Heart right ventricle (tissue), 16 donors: ENCODE data around the gene DPP9. TPM values are rescaled to one million over a fixed set of nuclear protein-coding genes. Genes with fewer than 3 reads are reported as not detected.

Source experiments
- ATAC-seq, 8 donors: fragments of 200-7000 bp; cut with Tn5 transposase; one replicate each; pipeline ENCODE4 v1.9.1; 2020; ENCODE audit warnings: mild to moderate bottlenecking in 8 of 8, moderate library complexity in 8 of 8, moderate number of reproducible peaks in 1 of 8
- DNase-seq, 2 donors: peaks; one replicate each; pipeline ENCODE4 v3.0.0-alpha.2; 2020
- H3K27ac ChIP-seq, 10 donors: fragments of 200-600 bp; sonication (generic) in 2 of 10; one replicate each; pipeline versions ENCODE4 v1.5.0 to v1.8.0; 2020 to 2022; ENCODE audit warnings: mild to moderate bottlenecking in 3 of 10
- H3K27me3 ChIP-seq, 7 donors: fragments of 200-600 bp; one replicate each; pipeline ENCODE4 v1.8.0; 2021 to 2022; ENCODE audit warnings: mild to moderate bottlenecking in 2 of 7
- H3K36me3 ChIP-seq, 9 donors: fragments of 200-600 bp; sonication (generic) in 1 of 9; one replicate each; pipeline versions ENCODE4 v1.5.0 to v1.8.0; 2020 to 2022; ENCODE audit warnings: mild to moderate bottlenecking in 2 of 9
- H3K4me1 ChIP-seq, 9 donors: fragments of 200-600 bp; sonication (generic) in 1 of 9; one replicate each; pipeline versions ENCODE4 v1.5.0 to v1.8.0; 2020 to 2022; ENCODE audit warnings: mild to moderate bottlenecking in 4 of 9
- H3K4me3 ChIP-seq, 10 donors: fragments of 200-600 bp; sonication (generic) in 2 of 10; one replicate each; pipeline versions ENCODE4 v1.5.0 to v1.8.0; 2020 to 2022; ENCODE audit warnings: mild to moderate bottlenecking in 7 of 10, moderate library complexity in 2 of 10
- H3K9me3 ChIP-seq, 11 donors: fragments of 200-600 bp in 10 of 11; sonication (generic) in 2 of 11; one replicate each; pipeline versions ENCODE4 v1.5.0 to v1.8.0; 2013 to 2022; ENCODE audit warnings: mild to moderate bottlenecking in 2 of 11, control low read depth in 1 of 11, moderate library complexity in 1 of 11
- WGBS, 2 donors: extraction: QIAGEN DNeasy Blood & Tissue Kit; methylation state at CpG; one replicate each; pipeline ENCODE4 v1.1.7; 2013; ENCODE audit warnings: inconsistent platforms in 1 of 2; 5-methylcytosine and 5-hydroxymethylcytosine counted together
- intact Hi-C, 10 donors: fragments of 100-400 bp; cut with DNase I; formaldehyde crosslinking; loops; one replicate each; pipeline versions ENCODE4 v1.11.1 to v1.14.2; 2022
- polyA plus RNA-seq, 2 donors: library from polyadenylated mRNA; stranded (reverse); fragments of 200-250 nt; gene quantifications; one replicate each; pipeline ENCODE4 v1.2.3, GENCODE V29; 2013
- total RNA-seq, 10 donors: library from RNA; stranded (reverse); fragmentation: NEBNext Ultra II Directional in 3 of 10; extraction: Animal tissue kit (Norgen Biotek cat#: 25700) in 3 of 10; gene quantifications; one replicate each; pipeline versions ENCODE4 v1.2.1 to v1.2.4, GENCODE V29; 2021 to 2023
- TF ChIP-seq, protein P1 (sequence below), 9 donors: fragments of 200-600 bp; sonication (generic) in 2 of 9; IDR thresholded peaks; one replicate each; pipeline versions ENCODE4 v1.5.0 to v1.8.0; 2021 to 2022; ENCODE audit warnings: antibody characterized with exemption in 9 of 9, mild to moderate bottlenecking in 5 of 9, moderate library complexity in 1 of 9
- donor health status: Arrhythmogenic right ventricular cardiomyopathy.
- donor health status: ischemic (EF 13 %, LVEDD 7.1; RV severe dilation, severe dysfunction).
- donor health status: healthy with polysubstance abuse.
- donor health status: DM: no; HTN: yes; CAD: no.
- donor health status: DM: no; HTN: no; CAD: no.
- donor health status: ischemic (EF 25% LVEDD 6.9; RV normal size, moderate dysfunction).
- donor health status: ischemic (EF 25% LVEDD 5.7; RV mildly dilated, moderate dysfunction).
- donor health status: healthy.
- donor health status: DM: yes; HTN: yes; CAD: no.
- donor health status: Ischemic cardiomyopathy.
- donor health status: ischemic (EF 35%, LVEDD 5.7; RV mildly dilated, moderate dysfunction).
- donor health status: nonischemic (EF 11% LVEDD 7.7; RV severe dilation, severe dysfunction).
- donor health status: DM: yes; HTN: yes; CAD: no.
- donor health status: PGD.
- donor health status: ischemic (EF 29% LVEDD 5.4; RV normal size, mild dysfunction).
- donor health status: nonischemic (EF 23%, LVEDD 6.1; RV moderate dilation, normal function).

DPP9 gene
- total and polyA plus RNA-seq, 12 donors: 34.0 to 52.2 (median 43.2) TPM

DNA sequence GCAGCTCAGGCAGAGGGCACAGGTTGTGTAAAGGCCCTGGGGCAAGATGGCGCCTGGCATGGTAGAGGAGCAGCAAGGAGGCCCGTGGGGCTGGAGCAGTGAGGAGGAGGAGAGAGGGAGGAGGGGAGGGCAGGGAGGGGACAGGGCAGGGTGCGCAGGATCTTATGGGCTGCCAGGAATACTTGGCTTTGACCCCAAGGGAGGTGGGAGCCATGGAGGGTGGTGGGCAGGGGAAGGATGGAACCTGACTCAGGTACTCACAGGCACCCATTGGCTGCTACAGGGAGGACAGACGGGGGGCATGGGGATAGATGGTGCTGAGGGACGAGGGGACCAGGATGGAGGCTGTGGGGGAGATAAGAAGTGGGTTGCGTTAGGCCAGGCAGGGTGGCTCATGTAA, 81.0 kb downstream of the DPP9 start:
- Histone ChIP-seq H3K9me3 (no peaks in the 10 kb centered on the region), H3K4me1 (peaks cover 2 to 64% (median 38%) of the 10 kb centered on the region in 9 donors), H3K4me3 (no peak overlapping the region), H3K27ac (no peak overlapping the region), H3K27me3 (no peaks in the 10 kb centered on the region), H3K36me3 (peaks cover 0 to 5% (median 0%) of the 10 kb centered on the region in 9 donors)
- 78 to 84% methylated on average over 6 of the region's 6 CpGs for WGBS, 2 donors
- ATAC-seq (no peak), DNase-seq (no peak)
- intact Hi-C loops: no loop called here
- TF ChIP-seq, protein P1, sequence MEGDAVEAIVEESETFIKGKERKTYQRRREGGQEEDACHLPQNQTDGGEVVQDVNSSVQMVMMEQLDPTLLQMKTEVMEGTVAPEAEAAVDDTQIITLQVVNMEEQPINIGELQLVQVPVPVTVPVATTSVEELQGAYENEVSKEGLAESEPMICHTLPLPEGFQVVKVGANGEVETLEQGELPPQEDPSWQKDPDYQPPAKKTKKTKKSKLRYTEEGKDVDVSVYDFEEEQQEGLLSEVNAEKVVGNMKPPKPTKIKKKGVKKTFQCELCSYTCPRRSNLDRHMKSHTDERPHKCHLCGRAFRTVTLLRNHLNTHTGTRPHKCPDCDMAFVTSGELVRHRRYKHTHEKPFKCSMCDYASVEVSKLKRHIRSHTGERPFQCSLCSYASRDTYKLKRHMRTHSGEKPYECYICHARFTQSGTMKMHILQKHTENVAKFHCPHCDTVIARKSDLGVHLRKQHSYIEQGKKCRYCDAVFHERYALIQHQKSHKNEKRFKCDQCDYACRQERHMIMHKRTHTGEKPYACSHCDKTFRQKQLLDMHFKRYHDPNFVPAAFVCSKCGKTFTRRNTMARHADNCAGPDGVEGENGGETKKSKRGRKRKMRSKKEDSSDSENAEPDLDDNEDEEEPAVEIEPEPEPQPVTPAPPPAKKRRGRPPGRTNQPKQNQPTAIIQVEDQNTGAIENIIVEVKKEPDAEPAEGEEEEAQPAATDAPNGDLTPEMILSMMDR (IDR thresholded peaks at IDR 0.05): no peak

DNA sequence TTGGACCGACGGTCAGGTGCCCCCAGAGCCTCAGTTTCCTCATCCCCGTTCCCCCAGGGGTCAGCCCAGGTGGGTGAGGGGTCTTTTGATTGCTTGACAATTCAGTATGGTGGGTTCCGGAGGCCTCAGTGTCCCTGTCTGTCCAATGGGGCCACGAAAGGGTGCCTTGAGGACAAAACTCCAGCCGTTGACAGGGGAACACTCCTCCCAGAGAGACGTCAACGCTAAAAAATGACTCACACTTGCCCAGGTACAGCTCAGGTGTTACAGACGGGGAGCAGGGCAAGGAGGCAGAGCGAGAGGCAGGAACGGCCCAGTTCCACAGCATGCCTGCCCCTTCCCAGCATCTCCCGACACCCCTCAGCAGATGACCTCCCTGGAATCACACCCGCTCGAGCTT, 82.5 kb downstream of the DPP9 start:
- peak overlapping the region in 6 of 10 donors; percentile 84 to 91 (median 87) for H3K27ac ChIP-seq
- peak overlapping the region in 9 of 10 donors; percentile 49 to 89 (median 82) for H3K4me3 ChIP-seq
- no peaks in the 10 kb centered on the region for H3K9me3 ChIP-seq
- TF ChIP-seq, protein P1 (IDR thresholded peaks at IDR 0.05): no peak
- H3K27me3 ChIP-seq: no peaks in the 10 kb centered on the region
- ATAC-seq (no peak), DNase-seq (no peak)
- peaks cover 0 to 5% (median 0%) of the 10 kb centered on the region in 9 donors for H3K36me3 ChIP-seq
- 76 to 82% methylated on average over 14 of the region's 14 CpGs for WGBS, 2 donors
- peaks cover 3 to 59% (median 50%) of the 10 kb centered on the region in 9 donors for H3K4me1 ChIP-seq
- intact Hi-C loops: no loop called here

DNA sequence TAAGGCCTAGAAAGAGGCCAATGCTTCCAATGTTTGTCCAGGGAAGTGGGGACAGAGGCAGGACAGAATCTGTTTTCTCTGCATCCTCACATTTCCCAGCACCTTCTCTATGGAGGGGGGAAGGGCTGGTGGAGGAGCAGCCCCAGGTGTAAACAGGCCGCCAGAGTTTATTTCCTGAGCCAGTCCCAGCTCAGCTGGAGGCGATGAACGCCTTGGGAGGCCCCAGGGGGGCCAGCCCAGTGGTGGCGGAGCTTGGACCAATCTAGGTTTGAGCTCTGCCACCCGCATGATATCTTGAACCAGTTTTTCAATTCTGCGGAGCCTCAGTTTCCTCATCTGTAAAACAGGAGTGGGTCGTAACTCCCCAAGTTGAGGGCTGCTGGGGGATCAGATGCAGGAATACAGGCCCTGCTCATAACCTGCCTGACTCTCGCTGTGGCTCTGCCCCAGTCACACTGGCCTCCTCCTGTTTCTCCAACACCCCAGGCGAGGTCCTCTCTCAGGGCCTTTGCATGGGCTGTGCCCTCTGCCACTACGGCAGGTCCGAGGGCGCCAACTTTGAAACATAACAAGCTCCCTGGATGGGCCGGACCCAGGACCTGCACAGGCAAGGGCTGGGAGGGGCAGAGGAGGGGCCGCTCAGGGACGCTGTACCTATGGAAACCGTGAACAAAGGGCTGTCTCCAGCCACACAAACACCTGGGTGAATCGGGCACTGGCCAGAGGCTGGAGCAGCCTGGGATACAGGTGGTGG, 83.2 kb downstream of the DPP9 start:
- ATAC-seq: no peak
- TF ChIP-seq, protein P1 (IDR thresholded peaks at IDR 0.05): no peak
- WGBS, 2 donors: 57 to 79% methylated on average over 17 of the region's 17 CpGs
- Histone ChIP-seq H3K27me3 (peaks cover 0 to 4% (median 0%) of the 10 kb centered on the region in 7 donors), H3K27ac (peak overlapping the region; percentile 18 to 91 (median 85)), H3K4me1 (peaks cover 7 to 65% (median 54%) of the 10 kb centered on the region in 9 donors), H3K4me3 (peak overlapping the region; percentile 49 to 89 (median 81)), H3K36me3 (no peaks in the 10 kb centered on the region), H3K9me3 (no peaks in the 10 kb centered on the region)
- DNase-seq: no peak
- intact Hi-C loops: no loop called here

DNA sequence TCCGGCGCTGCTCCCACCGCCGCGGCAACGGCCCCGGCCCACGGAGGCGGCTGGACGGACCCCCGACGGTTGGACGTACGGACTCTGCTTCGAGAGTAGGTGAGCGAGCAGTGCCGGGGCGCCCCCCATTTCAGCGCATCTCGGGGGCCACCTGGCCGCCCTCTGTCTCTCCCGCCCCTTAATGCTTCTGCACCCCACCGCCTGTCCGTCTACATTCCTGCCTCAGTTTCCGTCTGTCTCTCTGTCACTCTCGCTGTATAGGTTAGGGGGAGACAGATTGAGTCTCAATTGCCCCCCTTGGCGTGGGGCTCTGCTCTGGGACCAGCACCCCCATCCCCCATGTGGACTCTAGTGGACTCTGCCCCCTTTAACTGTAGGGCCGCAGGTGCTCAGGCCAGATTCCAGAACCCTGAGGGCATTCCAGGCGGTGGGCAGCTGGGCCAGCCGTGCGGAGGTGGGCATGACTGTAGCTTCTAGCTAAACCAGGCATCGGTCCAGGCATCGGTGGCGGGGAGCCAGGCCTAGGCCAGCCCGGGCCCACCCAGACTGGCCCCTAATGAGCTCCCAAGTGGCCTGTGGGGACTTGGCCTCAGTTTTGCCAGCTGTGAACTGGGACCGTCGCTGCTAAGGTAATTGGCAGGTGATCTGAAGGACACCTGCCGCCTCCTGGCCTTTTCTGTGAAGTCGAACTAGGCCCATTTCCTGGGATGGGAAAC, 84.0 kb downstream of the DPP9 start:
- 11 to 14% methylated on average over 37 to 39 of the region's 39 CpGs for WGBS, 2 donors
- no peaks in the 10 kb centered on the region for H3K9me3 ChIP-seq
- H3K27ac ChIP-seq: peak overlapping the region; percentile 18 to 91 (median 85)
- H3K27me3 ChIP-seq: peaks cover 0 to 5% (median 0%) of the 10 kb centered on the region in 7 donors
- peaks cover 7 to 67% (median 58%) of the 10 kb centered on the region in 9 donors for H3K4me1 ChIP-seq
- peak overlapping the region; percentile 49 to 89 (median 81) for H3K4me3 ChIP-seq
- TF ChIP-seq, protein P1 (IDR thresholded peaks at IDR 0.05): no peak
- peak in 1 of 8 donors; percentile 7 for ATAC-seq
- peak; percentile 37 to 57 for DNase-seq
- intact Hi-C loops: loop anchor here in 8 of 10 donors (5.0 to 10.0 kb wide), 3 partner anchors 55 to 82 kb away; partner anchors contain the start of gene SEMA6B (in 6 of the 8)
- no peaks in the 10 kb centered on the region for H3K36me3 ChIP-seq
